ENCODE measurements around the gene FCRLB. TPM values are rescaled to one million over a fixed set of nuclear protein-coding genes. Genes with fewer than 3 reads are reported as not detected.

FCRLB gene
- polyA plus RNA-seq, 3 donors: 0.36 to 0.44 (median 0.39) TPM

DNA sequence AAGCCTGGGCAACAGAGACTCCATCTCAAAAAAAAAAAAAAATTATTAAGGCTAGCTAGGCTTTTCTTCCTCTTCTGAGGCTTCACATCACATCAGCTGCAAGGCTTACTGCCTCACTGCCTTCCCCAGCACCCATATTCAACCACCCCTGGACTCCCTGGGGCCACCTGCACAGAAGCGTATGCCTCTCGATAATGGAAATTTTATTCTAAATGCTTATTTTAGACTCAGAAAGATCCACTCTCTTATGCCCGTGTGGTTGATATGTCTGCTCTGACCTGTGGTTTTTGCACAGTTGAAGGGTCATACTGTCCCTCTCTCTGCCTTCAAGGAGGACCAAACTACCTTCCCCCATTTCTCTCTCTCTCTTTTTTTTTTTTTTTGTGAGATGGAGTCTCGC lies 15.8 kb upstream of the FCRLB start:
- H3K36me3 Mint-ChIP-seq: no peaks in the 10 kb centered on the region
- no CpG with 5 or more reads among the region's 4 CpGs for WGBS (ENCODE audit: insufficient coverage)
- H3K27me3 Mint-ChIP-seq (ENCODE audit: low read depth in 3 of 3): peaks cover 48 to 57% (median 52%) of the 10 kb centered on the region in 3 donors
- no peak overlapping the region for H3K27ac Mint-ChIP-seq
- DNase-seq: no peak
- H3K9me3 ChIP-seq (replicated peaks in 1 of 2; ENCODE audit: control insufficient read depth in 1 of 2, insufficient read depth in 1 of 2, low read length in 2 of 2): no peaks in the 10 kb centered on the region
- no peaks in the 10 kb centered on the region for H3K4me1 Mint-ChIP-seq
- H3K9ac ChIP-seq (ENCODE audit: insufficient read depth, low read length, poor library complexity, severe bottlenecking): no peak overlapping the region
- no peaks in the 10 kb centered on the region for H3K36me3 ChIP-seq (replicated peaks in 1 of 2; ENCODE audit: control insufficient read depth in 1 of 2, insufficient read depth in 2 of 2, low read length in 2 of 2)
- peaks cover 0 to 2% (median 0%) of the 10 kb centered on the region in 7 donors for H3K9me3 Mint-ChIP-seq
- H3K4me3 ChIP-seq (replicated peaks in 1 of 3; ENCODE audit: low read depth in 2 of 3, low read length in 3 of 3): no peak overlapping the region
- intact Hi-C loops (cut with micrococcal nuclease): no loop called here
- no peak overlapping the region for H2AFZ ChIP-seq (ENCODE audit: insufficient read depth, low read depth, low read length, poor library complexity, severe bottlenecking)
- peaks cover 36 to 86% of the 10 kb centered on the region in 2 donors for H3K27me3 ChIP-seq (ENCODE audit: control insufficient read depth in 2 of 2, insufficient read depth in 2 of 2, low read length in 2 of 2)
- no peaks in the 10 kb centered on the region for H3K79me2 ChIP-seq (ENCODE audit: insufficient read depth, low read length)
- H3K4me3 Mint-ChIP-seq: peak overlapping the region in 1 of 2 donors; percentile 52
- peaks cover 10 to 11% of the 10 kb centered on the region in 2 donors for H3K4me1 ChIP-seq (ENCODE audit: control insufficient read depth in 1 of 2, insufficient read depth in 2 of 2, low read length in 2 of 2)
- H4K20me1 ChIP-seq (ENCODE audit: insufficient read depth, low read length): no peaks in the 10 kb centered on the region
- TF ChIP-seq, protein P1, sequence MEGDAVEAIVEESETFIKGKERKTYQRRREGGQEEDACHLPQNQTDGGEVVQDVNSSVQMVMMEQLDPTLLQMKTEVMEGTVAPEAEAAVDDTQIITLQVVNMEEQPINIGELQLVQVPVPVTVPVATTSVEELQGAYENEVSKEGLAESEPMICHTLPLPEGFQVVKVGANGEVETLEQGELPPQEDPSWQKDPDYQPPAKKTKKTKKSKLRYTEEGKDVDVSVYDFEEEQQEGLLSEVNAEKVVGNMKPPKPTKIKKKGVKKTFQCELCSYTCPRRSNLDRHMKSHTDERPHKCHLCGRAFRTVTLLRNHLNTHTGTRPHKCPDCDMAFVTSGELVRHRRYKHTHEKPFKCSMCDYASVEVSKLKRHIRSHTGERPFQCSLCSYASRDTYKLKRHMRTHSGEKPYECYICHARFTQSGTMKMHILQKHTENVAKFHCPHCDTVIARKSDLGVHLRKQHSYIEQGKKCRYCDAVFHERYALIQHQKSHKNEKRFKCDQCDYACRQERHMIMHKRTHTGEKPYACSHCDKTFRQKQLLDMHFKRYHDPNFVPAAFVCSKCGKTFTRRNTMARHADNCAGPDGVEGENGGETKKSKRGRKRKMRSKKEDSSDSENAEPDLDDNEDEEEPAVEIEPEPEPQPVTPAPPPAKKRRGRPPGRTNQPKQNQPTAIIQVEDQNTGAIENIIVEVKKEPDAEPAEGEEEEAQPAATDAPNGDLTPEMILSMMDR (IDR thresholded peaks at IDR 0.05): no peak
- H3K4me2 ChIP-seq (replicated peaks; ENCODE audit: extremely low read depth, low read length, poor library complexity, severe bottlenecking): no peak overlapping the region
- no peak overlapping the region for H3K27ac ChIP-seq (ENCODE audit: low read depth in 1 of 2, low read length in 2 of 2)

DNA sequence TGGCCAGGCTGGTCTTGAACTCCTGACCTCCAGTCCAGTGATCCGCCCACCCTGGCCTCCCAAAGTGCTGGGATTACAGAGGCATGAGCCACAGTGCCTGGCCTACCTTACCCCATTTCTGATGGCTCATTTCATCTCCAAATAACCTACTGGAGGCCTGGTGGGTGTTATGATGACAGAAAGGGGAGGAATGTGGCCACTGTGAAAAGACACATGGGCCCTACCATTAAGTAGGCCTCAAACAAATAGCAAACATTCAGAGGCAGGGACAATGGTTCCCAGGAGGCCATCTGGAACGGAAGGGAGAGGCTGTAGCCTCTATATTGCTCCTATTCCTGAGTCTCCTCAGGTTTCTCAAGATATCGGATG lies 15.2 kb upstream of the FCRLB start:
- TF ChIP-seq, protein P1 (IDR thresholded peaks at IDR 0.05): no peak
- no peak overlapping the region for H2AFZ ChIP-seq (ENCODE audit: insufficient read depth, low read depth, low read length, poor library complexity, severe bottlenecking)
- peaks cover 36 to 86% of the 10 kb centered on the region in 2 donors for H3K27me3 ChIP-seq (ENCODE audit: control insufficient read depth in 2 of 2, insufficient read depth in 2 of 2, low read length in 2 of 2)
- intact Hi-C loops (cut with micrococcal nuclease): no loop called here
- H3K9ac ChIP-seq (ENCODE audit: insufficient read depth, low read length, poor library complexity, severe bottlenecking): no peak overlapping the region
- peaks cover 52 to 58% (median 53%) of the 10 kb centered on the region in 3 donors for H3K27me3 Mint-ChIP-seq (ENCODE audit: low read depth in 3 of 3)
- no peaks in the 10 kb centered on the region for H4K20me1 ChIP-seq (ENCODE audit: insufficient read depth, low read length)
- DNase-seq: no peak
- H3K4me1 Mint-ChIP-seq: no peaks in the 10 kb centered on the region
- 88% methylated on average over 2 of the region's 3 CpGs for WGBS (ENCODE audit: insufficient coverage)
- no peaks in the 10 kb centered on the region for H3K36me3 Mint-ChIP-seq
- no peak overlapping the region for H3K4me2 ChIP-seq (replicated peaks; ENCODE audit: extremely low read depth, low read length, poor library complexity, severe bottlenecking)
- H3K36me3 ChIP-seq (replicated peaks in 1 of 2; ENCODE audit: control insufficient read depth in 1 of 2, insufficient read depth in 2 of 2, low read length in 2 of 2): no peaks in the 10 kb centered on the region
- peaks cover 10 to 11% of the 10 kb centered on the region in 2 donors for H3K4me1 ChIP-seq (ENCODE audit: control insufficient read depth in 1 of 2, insufficient read depth in 2 of 2, low read length in 2 of 2)
- H3K9me3 ChIP-seq (replicated peaks in 1 of 2; ENCODE audit: control insufficient read depth in 1 of 2, insufficient read depth in 1 of 2, low read length in 2 of 2): no peaks in the 10 kb centered on the region
- H3K4me3 Mint-ChIP-seq: no peak overlapping the region
- H3K27ac Mint-ChIP-seq: no peak overlapping the region
- H3K9me3 Mint-ChIP-seq: peaks cover 0 to 2% (median 0%) of the 10 kb centered on the region in 7 donors
- H3K4me3 ChIP-seq (replicated peaks in 1 of 3; ENCODE audit: low read depth in 2 of 3, low read length in 3 of 3): no peak overlapping the region
- no peaks in the 10 kb centered on the region for H3K79me2 ChIP-seq (ENCODE audit: insufficient read depth, low read length)
- no peak overlapping the region for H3K27ac ChIP-seq (ENCODE audit: low read depth in 1 of 2, low read length in 2 of 2)

All from CD14-positive monocyte (primary cell).